Astrocyte of the spinal cord (primary cell): Measurements from ENCODE around the gene HS2ST1.

ENCODE experiments used
- DNase-seq: peaks from one replicate; pipeline ENCODE4 v3.0.0; 2011; ENCODE audit warnings: low read depth, low spot score
- H3K4me3 ChIP-seq: 2 replicates; pipeline ENCODE4 v1.5.1; 2011; ENCODE audit warnings: low read depth, mild to moderate bottlenecking, low read length, moderate library complexity
- in situ Hi-C: cut with HindIII; loops from 2 replicates; pipeline ENCODE4 v1.10.0; 2017; ENCODE audit warnings: low sequenced_read_pairs
- TF ChIP-seq, protein P1 (sequence below): IDR thresholded peaks from 2 replicates; pipeline ENCODE4 v1.5.1; 2012; ENCODE audit warnings: low read depth, mild to moderate bottlenecking, low read length, inconsistent platforms

Gene HS2ST1

DNA sequence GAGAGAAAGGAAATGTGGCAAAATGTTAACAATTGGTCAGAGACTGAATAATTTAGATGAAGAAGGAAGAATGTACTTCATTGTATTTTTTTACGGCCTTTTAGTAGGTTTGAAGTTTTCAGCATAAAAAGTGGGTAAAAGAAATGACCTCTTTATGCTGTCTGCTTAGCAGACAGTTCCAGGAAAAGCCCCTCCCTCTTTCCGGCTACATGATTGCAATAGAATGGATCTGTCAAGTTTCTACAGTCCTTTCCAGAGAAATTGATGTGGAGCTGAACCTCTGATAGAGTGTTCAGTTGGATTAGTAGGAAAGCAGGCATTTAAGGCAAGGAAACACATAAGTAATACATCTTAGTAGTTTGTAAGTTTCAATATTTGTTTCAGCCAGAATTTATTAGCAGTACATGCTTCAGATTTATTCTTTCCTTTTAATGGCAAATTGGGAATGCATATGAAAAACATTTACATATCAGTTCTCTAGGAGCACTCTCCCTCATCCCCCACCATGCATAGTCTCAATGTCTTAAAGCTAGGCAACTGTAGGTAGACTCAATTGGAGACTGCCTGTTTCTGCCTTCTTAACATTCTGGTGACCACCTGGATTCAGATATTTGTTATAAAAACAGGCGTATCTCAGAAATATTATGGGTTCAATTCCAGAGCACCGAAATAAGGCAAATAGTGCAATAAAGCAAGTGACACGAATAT, 36.4 kb downstream of the HS2ST1 start:
- H3K4me3 ChIP-seq, result no peak overlapping the region
- TF ChIP-seq, protein P1, sequence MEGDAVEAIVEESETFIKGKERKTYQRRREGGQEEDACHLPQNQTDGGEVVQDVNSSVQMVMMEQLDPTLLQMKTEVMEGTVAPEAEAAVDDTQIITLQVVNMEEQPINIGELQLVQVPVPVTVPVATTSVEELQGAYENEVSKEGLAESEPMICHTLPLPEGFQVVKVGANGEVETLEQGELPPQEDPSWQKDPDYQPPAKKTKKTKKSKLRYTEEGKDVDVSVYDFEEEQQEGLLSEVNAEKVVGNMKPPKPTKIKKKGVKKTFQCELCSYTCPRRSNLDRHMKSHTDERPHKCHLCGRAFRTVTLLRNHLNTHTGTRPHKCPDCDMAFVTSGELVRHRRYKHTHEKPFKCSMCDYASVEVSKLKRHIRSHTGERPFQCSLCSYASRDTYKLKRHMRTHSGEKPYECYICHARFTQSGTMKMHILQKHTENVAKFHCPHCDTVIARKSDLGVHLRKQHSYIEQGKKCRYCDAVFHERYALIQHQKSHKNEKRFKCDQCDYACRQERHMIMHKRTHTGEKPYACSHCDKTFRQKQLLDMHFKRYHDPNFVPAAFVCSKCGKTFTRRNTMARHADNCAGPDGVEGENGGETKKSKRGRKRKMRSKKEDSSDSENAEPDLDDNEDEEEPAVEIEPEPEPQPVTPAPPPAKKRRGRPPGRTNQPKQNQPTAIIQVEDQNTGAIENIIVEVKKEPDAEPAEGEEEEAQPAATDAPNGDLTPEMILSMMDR, result no peak
- in situ Hi-C loops, result no loop called here
- no peak for DNase-seq

DNA sequence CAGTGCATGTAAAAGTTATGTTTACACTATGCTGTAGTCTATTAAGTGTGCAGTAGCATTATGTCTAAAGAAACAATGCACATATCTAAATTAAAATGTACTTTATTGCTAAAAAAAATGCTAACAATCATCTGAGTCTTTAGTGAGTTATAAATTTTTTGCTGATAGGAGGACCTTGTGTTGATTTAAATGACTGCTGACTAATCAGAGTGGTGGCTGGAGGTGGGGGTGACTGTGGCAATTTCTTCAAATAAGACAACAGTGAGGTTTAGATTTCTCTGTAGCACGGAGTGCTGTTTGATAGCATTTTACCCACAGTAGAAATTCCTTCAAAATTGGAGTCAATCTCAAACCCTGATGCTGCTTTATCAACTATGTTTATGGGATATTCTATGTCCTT, 37.0 kb downstream of the HS2ST1 start:
- in situ Hi-C loops, result no loop called here
- TF ChIP-seq, protein P1, result no peak
- no peak for DNase-seq
- no peak overlapping the region for H3K4me3 ChIP-seq

DNA sequence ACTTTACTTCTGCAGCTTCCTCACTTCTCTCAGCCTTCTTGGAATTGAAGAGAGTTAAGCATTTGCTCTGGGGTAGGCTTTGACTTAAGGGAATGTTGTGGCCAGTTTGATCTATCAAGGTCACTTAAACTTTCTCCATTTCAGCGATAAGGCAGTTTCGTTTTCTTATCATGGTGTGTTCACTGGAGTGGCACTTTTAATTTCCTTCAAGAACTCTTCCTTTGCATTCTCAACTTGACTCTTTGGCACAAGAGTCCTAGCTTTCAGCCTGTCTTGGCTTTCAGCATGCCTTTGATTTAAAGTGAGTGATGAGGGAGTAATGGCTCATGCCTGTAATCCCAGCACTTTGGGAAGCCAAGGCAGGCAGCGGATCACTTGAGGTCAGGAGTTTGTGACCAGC, 38.7 kb downstream of the HS2ST1 start:
- in situ Hi-C loops, result no loop called here
- TF ChIP-seq, protein P1, result no peak
- DNase-seq, result no peak
- no peak overlapping the region for H3K4me3 ChIP-seq

DNA sequence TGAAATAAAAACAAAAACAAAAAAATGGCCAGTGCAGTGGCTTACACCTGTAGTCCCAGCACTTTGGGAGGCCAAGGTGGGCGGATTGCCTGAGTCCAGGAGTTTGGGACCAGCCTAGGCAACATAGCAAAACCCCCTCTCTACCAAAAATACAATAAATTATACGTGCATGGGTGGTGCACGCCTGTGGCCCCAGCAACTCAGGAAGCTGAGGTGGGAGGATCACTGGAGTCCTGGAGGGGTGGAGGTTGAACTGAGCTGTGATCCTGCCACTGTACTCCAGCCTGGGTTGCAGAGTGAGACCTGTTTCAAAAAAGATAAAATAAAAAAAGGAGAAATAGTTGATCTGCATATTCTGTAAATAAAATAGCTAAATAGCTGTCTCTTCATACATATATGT, 41.2 kb downstream of the HS2ST1 start:
- in situ Hi-C loops, result no loop called here
- no peak for DNase-seq
- no peak overlapping the region for H3K4me3 ChIP-seq
- TF ChIP-seq, protein P1, result no peak

DNA sequence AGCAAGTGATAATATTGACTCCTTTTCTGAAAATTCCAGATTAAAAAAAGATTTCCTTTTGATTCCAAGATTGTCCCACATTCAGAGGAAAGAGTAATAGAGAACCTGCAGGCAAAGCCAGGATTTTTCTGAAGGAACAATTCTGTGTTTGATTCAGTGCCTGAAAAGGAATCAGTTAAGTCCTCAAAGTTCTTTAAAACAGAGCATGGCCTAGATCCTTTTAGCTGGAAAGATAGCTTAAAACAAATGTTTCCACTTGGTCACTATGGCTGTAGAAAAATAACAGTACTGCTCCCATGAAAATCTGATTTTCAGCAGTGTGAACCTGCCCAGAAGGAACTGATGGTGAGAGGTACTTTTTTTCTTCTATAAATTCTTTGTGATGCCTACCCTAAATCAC, 41.8 kb downstream of the HS2ST1 start:
- TF ChIP-seq, protein P1, result no peak
- H3K4me3 ChIP-seq, result no peak overlapping the region
- DNase-seq, result no peak
- in situ Hi-C loops, result no loop called here

GRCh38 chr1:86957221-86957620, 42.8 kb downstream of the HS2ST1 start:
- DNase-seq, result no peak
- H3K4me3 ChIP-seq, result no peak overlapping the region
- in situ Hi-C loops, result no loop called here

More at GRCh38 chr1:86957221-86957620, 42.8 kb downstream of the HS2ST1 start:
- TF ChIP-seq, protein P1, result no peak
